ENCODE measurements around the gene CKS1B. TPM values are rescaled to one million over a fixed set of nuclear protein-coding genes. Genes with fewer than 3 reads are reported as not detected.

CKS1B gene
- total and polyA plus RNA-seq, 9 of the 15 experiments (the other 6 are each of a cell fraction or from before 2014, with no cell fraction given): 215 to 1,103 (median 460) TPM

DNA sequence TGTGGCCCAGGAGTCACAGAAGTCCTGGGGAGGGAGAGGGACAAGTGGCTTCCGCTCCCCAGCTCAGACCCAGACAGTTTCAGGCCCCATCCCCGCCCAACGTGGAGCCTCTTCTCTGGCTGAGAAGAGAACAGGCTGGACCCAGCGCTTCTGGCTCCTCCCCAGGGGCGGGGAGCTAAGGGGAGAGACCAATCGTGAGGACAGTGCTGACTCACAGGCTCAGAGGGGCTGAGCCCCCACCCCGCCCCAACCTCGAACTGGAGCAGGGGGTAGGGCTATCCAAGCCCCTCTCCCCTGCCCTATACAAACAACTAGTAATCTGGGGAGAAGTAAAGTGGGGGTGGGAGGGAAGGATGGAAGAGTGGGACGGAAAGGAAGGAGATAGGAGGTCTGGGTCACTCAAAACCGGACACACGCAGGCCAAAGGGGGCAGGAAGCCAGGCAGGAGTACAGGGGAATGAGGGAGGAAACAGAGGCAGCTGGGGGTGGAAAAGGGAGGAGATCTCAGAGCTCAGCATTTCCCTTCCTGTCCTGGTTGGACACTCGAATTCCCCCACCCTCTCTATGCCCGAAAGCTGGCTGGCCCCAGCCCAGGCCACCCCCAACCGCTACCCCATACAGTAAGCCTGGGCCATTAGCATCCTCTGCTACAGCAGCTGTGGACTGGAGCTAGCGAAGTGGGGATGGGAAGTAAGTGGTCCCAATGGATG is 3.7 kb upstream of the CKS1B start, which contains the start of gene SHC1 (continued):
- TF ChIP-seq, protein P1, sequence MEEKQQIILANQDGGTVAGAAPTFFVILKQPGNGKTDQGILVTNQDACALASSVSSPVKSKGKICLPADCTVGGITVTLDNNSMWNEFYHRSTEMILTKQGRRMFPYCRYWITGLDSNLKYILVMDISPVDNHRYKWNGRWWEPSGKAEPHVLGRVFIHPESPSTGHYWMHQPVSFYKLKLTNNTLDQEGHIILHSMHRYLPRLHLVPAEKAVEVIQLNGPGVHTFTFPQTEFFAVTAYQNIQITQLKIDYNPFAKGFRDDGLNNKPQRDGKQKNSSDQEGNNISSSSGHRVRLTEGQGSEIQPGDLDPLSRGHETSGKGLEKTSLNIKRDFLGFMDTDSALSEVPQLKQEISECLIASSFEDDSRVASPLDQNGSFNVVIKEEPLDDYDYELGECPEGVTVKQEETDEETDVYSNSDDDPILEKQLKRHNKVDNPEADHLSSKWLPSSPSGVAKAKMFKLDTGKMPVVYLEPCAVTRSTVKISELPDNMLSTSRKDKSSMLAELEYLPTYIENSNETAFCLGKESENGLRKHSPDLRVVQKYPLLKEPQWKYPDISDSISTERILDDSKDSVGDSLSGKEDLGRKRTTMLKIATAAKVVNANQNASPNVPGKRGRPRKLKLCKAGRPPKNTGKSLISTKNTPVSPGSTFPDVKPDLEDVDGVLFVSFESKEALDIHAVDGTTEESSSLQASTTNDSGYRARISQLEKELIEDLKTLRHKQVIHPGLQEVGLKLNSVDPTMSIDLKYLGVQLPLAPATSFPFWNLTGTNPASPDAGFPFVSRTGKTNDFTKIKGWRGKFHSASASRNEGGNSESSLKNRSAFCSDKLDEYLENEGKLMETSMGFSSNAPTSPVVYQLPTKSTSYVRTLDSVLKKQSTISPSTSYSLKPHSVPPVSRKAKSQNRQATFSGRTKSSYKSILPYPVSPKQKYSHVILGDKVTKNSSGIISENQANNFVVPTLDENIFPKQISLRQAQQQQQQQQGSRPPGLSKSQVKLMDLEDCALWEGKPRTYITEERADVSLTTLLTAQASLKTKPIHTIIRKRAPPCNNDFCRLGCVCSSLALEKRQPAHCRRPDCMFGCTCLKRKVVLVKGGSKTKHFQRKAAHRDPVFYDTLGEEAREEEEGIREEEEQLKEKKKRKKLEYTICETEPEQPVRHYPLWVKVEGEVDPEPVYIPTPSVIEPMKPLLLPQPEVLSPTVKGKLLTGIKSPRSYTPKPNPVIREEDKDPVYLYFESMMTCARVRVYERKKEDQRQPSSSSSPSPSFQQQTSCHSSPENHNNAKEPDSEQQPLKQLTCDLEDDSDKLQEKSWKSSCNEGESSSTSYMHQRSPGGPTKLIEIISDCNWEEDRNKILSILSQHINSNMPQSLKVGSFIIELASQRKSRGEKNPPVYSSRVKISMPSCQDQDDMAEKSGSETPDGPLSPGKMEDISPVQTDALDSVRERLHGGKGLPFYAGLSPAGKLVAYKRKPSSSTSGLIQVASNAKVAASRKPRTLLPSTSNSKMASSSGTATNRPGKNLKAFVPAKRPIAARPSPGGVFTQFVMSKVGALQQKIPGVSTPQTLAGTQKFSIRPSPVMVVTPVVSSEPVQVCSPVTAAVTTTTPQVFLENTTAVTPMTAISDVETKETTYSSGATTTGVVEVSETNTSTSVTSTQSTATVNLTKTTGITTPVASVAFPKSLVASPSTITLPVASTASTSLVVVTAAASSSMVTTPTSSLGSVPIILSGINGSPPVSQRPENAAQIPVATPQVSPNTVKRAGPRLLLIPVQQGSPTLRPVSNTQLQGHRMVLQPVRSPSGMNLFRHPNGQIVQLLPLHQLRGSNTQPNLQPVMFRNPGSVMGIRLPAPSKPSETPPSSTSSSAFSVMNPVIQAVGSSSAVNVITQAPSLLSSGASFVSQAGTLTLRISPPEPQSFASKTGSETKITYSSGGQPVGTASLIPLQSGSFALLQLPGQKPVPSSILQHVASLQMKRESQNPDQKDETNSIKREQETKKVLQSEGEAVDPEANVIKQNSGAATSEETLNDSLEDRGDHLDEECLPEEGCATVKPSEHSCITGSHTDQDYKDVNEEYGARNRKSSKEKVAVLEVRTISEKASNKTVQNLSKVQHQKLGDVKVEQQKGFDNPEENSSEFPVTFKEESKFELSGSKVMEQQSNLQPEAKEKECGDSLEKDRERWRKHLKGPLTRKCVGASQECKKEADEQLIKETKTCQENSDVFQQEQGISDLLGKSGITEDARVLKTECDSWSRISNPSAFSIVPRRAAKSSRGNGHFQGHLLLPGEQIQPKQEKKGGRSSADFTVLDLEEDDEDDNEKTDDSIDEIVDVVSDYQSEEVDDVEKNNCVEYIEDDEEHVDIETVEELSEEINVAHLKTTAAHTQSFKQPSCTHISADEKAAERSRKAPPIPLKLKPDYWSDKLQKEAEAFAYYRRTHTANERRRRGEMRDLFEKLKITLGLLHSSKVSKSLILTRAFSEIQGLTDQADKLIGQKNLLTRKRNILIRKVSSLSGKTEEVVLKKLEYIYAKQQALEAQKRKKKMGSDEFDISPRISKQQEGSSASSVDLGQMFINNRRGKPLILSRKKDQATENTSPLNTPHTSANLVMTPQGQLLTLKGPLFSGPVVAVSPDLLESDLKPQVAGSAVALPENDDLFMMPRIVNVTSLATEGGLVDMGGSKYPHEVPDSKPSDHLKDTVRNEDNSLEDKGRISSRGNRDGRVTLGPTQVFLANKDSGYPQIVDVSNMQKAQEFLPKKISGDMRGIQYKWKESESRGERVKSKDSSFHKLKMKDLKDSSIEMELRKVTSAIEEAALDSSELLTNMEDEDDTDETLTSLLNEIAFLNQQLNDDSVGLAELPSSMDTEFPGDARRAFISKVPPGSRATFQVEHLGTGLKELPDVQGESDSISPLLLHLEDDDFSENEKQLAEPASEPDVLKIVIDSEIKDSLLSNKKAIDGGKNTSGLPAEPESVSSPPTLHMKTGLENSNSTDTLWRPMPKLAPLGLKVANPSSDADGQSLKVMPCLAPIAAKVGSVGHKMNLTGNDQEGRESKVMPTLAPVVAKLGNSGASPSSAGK (IDR thresholded peaks at IDR 0.05): no peak
- TF ChIP-seq FOXM1 (IDR thresholded peaks at IDR 0.05; ENCODE audit: low read depth) (no peak), FOXM1 (CRISPR knock-in tag; IDR thresholded peaks at IDR 0.05; ENCODE audit: low read depth) (no peak), DDX20 (tag; IDR thresholded peaks at IDR 0.05; ENCODE audit: low read depth) (no peak), HCFC1 (IDR thresholded peaks at IDR 0.05; ENCODE audit: low read depth, low read length) (no peak)
- TF ChIP-seq, protein P2, sequence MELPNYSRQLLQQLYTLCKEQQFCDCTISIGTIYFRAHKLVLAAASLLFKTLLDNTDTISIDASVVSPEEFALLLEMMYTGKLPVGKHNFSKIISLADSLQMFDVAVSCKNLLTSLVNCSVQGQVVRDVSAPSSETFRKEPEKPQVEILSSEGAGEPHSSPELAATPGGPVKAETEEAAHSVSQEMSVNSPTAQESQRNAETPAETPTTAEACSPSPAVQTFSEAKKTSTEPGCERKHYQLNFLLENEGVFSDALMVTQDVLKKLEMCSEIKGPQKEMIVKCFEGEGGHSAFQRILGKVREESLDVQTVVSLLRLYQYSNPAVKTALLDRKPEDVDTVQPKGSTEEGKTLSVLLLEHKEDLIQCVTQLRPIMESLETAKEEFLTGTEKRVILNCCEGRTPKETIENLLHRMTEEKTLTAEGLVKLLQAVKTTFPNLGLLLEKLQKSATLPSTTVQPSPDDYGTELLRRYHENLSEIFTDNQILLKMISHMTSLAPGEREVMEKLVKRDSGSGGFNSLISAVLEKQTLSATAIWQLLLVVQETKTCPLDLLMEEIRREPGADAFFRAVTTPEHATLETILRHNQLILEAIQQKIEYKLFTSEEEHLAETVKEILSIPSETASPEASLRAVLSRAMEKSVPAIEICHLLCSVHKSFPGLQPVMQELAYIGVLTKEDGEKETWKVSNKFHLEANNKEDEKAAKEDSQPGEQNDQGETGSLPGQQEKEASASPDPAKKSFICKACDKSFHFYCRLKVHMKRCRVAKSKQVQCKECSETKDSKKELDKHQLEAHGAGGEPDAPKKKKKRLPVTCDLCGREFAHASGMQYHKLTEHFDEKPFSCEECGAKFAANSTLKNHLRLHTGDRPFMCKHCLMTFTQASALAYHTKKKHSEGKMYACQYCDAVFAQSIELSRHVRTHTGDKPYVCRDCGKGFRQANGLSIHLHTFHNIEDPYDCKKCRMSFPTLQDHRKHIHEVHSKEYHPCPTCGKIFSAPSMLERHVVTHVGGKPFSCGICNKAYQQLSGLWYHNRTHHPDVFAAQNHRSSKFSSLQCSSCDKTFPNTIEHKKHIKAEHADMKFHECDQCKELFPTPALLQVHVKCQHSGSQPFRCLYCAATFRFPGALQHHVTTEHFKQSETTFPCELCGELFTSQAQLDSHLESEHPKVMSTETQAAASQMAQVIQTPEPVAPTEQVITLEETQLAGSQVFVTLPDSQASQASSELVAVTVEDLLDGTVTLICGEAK (IDR thresholded peaks at IDR 0.05): no peak; the same call in 1 of the 2 replicates
- TF ChIP-seq, protein P2 (CRISPR knock-in tag; IDR thresholded peaks at IDR 0.05): no peak
